ENCODE measurements around the gene TMEM198.

Gene TMEM198

GRCh38 chr2:219525533-219526232 is 18.1 kb upstream of the TMEM198 start:
- no peak for DNase-seq (ENCODE audit: low read depth in 2 of 2)

DNA sequence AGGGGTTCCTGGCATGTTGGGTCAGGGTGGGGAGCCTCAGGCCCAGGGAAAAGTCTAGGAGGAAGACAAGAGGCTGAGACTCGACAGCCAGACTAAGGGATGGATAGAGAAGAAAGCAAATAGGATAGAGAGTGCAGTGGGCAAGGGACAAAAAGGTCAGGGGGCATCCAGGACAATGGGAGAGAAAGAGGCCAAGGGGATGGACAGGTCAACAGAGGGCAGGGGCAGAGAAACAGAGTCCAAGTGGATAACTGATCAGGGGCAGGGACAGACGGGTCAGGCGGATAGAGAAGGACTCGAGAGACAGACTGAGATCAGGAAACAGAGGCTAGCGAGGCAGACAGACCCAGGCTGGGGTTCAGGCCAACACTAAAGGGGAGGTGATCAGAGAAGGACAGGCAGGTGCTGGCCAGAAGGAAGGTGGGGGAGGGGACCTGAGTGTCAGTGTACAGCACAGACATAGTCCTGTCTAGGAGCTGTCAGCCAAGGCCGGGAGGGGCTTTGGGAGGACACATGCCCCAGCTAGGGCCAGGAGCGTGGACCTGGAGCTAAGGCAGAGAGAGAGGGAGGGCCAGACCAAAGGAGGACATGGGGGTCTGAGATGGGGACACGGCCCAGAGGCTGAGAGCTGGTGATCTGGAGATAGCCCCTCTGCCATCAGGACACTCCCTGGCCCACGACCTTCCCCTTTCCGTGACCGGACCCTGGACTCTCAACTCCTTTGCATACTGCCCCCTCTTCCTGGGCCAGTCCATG is 17.3 kb upstream of the TMEM198 start:
- no peak for DNase-seq (ENCODE audit: low read depth in 2 of 2)

DNA sequence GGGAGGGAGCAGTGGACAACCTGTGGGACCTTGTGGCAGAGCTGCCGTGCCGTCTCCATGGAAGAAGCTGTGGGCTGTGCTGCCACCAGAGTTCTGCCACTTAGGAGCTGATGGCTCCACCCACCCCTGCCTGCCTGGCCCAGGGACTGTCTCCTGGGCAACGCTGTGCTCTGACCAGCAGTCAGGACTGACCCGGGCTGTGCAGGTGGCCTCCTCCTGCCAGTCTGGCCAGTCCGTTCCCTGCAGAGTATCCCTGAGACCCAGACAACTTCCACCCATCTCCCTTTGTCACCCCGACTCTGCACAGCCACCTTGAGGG is 16.8 kb upstream of the TMEM198 start:
- DNase-seq (ENCODE audit: low read depth in 2 of 2), result no peak

- DNase-seq (ENCODE audit: low read depth in 2 of 2), result no peak
Observed at GRCh38 chr2:219527472-219527871, 16.4 kb upstream of the TMEM198 start.

DNA sequence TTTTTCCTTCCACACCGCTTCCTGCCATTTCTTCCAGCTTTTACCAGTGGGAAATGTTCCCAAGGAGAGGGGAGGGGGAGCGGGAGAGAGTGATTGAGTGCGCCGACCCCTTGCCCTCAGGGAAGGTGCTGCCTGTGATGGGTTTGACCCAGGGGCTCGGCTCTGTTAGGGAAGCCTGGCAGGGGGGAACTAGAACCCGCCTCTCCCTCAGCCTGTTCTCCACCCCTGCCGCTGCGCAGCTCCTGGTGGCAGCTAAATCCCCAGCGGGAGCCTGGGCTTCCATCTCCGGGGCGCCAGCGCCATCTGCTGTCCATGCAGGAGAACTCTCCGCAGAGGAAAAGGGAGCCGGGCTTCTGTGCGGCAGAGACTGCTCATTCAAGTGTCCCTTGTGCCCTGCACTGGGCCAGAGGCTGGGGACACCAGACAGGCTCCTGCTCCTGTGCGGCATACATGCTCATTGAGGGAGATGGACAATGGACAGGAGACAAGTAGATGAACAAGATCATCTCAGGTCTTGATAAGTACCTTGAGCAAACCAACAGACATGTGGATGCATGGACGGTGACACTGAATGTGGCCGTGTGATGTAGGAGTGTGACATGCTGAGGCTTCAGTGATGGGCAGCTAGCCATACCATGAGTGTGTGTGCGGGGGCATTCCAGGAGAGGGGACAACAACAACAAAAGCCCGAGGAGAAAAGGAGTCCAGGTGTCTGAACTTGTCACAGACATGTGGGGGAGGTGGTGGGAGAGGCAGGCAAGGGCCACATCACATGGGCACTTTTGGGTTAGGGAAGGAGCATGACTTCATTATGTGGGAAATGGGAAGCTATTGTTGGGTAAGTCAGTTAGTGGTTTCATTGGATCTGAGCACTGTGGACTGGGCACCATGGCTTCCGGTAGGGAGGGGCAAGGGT is 13.5 kb upstream of the TMEM198 start:
- DNase-seq (ENCODE audit: low read depth in 2 of 2), result peak; percentile 72 to 80

- no peak for DNase-seq (ENCODE audit: low read depth in 2 of 2)
Observed at GRCh38 chr2:219531639-219532377, 12.0 kb upstream of the TMEM198 start.

- no peak for DNase-seq (ENCODE audit: low read depth in 2 of 2)
Observed at GRCh38 chr2:219532378-219532649, 11.5 kb upstream of the TMEM198 start.

- no peak for DNase-seq (ENCODE audit: low read depth in 2 of 2)
Observed at GRCh38 chr2:219533930-219534661, 9.7 kb upstream of the TMEM198 start.

DNA sequence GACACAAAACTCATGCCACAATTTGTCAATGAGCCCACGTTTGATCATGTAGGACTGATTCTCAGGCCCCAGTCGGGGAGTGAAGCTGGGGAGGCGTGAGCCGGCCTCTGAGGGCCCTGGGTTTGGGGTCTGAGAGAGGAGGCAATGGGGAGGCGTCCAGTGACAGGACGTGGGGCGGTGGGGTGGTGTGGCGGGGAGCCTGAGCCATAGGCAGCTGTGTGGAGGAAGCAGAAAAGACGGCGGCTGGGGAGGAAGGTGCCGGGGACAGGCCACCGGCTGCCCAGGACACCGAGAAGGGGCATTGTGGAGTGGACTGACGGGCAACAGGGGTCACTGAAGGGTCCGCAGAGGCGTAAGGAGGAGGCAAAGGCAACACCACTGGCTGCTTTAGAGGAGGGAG is 7.4 kb upstream of the TMEM198 start:
- no peak for DNase-seq (ENCODE audit: low read depth in 2 of 2)

DNA sequence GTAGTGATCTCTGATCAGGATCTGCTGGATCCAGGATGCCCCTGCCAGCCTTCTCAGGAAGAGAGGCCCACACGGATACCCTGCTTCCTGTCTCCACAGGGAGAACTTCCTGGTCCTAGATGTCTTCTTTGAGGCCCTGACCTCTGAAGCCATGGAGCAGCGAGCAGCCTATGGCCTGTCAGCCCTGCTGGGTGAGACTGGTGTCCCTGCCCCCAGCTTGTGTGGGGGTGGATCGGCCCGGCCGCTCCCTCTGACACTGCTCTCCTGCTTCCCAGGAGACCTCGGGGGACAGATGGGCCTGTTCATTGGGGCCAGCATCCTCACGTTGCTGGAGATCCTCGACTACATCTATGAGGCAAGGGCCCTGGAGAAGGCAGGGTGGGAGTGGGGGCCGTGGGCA is 6.9 kb upstream of the TMEM198 start:
- DNase-seq (ENCODE audit: low read depth in 2 of 2), result no peak

DNA sequence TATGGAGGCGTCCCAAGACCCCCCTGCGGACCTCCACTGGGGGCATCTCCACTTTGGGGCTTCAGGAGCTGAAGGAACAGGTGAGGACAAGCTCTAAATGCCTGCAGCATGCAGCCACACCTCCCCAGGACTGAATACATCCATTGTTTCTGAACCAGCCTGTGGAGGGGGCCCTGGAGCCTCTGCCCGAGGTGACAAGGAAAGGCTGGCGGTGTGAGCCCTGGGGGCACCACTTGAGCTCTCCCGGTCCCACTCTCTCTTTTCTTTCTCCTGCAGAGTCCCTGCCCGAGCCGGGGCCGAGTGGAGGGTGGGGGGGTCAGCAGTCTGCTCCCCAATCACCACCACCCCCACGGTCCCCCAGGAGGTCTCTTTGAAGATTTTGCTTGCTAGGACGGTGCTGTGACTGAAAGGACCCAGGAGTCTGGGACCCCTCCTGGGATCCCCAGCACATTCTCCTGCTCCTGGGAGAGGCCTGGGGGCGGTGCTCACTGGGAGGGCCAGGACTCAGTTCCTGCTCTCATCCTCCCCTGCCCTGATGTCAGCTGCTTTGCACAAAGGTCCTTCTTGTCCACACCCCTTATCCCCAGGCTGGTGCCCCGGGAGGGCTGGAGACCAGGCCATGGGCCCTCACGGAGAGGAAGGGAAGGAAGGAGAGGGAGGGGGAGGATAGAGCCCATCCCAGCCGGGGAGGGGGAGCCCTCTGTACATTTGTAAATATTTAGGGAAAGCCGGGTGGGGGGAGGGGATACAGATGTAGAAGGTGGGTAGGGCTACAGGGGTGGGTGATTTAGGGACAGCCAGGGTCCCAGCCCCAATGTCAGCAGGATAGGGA is 6.0 kb upstream of the TMEM198 start:
- no peak for DNase-seq (ENCODE audit: low read depth in 2 of 2)

DNA sequence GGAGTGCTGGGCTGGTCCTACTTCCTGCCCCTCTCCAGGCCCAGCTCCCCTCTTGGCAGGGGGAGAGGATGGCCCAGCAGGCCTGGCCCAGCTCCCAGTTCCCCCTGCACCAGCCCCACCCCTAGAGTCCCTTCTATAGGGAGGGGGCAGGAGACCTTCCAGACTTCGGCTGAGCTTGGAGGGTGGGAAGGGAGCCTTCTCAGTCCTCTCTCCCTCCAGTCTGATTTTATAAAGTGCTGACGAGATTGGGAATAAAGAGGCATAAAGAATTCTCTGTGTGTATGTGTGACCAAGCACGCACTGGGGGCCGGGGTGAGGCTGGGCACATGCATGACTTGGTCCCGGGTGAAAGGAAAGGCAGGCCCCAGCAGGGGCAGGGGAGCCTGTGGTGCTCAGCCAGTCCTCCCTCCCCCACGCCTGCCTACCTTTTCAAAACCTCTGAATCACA is 5.3 kb upstream of the TMEM198 start:
- DNase-seq (ENCODE audit: low read depth in 2 of 2), result no peak

- DNase-seq (ENCODE audit: low read depth in 2 of 2), result no peak
Observed at GRCh38 chr2:219538956-219539788, 4.7 kb upstream of the TMEM198 start.

- DNase-seq (ENCODE audit: low read depth in 2 of 2), result no peak
Observed at GRCh38 chr2:219539926-219540678, 3.7 kb upstream of the TMEM198 start.

- DNase-seq (ENCODE audit: low read depth in 2 of 2), result no peak
Observed at GRCh38 chr2:219540784-219541504, 2.9 kb upstream of the TMEM198 start.

DNA sequence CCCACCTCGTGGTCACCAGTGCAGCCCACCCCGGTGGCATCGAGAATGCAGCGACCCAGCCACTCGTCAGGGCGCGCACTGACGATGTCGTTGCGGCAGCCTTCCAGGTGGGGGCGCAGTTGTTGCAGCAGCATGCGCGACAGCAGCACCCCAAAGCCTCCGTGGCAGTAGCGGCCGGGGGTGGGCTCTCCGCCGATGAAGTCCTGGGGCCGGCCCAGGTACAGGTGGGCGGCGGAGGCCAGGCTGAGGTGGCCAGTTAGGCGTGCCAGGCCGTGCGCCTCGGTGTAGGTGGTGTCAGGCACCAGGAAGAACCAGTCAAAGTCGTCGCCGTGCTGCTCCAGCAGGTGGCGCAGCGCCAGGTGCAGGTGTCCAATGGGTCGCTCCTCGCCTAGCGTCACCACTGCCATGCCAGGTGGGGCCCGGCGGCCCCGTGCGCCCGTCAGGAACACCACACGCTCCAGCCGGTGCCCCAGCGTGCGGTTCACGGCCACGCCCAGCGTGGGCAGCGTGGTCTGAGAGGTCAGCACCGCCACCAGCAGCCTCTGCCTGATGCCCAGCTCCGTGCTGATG is 2.1 kb upstream of the TMEM198 start:
- DNase-seq (ENCODE audit: low read depth in 2 of 2), result peak; percentile 75 to 83

DNA sequence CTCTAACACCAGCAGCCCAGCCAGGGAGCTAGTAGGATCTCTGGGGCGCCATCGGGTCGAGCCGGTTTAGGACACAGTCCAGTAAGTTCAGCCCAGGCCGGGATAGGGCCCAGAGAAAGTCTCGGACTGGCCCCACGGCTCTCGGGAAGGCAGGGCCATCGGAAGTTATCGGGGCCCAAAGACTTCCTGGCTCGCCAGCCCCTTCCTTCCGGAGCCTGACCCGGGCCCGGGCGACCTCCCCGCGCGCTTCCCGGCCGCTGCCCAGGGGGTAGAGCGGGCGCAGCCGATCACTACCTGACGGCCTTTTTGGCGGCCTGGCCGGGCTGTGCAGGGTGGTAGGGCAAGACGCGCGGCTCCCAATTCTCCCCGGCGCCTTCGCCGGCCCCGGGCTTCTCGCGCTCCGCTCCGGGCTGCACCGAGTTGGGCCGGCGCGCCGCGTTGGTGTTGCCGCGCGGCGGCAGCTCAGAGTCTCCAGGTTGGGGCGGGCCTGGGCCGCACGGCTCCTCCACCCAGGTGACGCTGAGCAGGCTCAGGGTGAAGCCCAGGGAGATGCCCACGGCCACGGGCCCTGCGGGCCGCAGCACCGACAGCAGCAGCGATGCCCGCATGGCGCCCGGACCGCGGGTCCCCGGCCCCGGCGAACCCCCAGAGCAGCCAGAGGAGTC is 765 bp upstream of the TMEM198 start:
- no peak for DNase-seq (ENCODE audit: low read depth in 2 of 2)

All from stimulated activated CD4-positive, alpha-beta T cell treated with anti-CD3 and anti-CD28 coated beads, Interleukin-15, amount 100 ng/mL, for 48 hours (primary cell).